ENCODE measurements around the gene ITPRID2.

ITPRID2 gene

DNA sequence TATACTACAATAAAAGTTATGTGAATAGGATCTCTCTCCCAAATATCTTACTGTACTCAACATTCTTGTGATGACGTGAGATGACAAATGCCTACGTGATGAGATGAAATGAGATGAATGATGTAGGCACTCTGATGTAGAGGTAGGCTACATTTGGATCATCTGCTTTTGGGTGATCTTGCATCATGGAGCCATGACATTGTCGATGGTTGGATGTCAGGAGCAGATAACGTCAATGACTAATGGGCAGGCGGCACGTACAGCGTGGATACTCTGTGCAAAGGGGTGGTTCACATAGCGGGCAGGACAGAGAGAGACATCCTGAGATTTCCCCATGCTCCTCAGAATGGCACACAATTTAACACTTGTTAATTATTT lies 53.4 kb downstream of the ITPRID2 start:
- no peaks in the 10 kb centered on the region for H3K9me2 ChIP-seq (replicated peaks; ENCODE audit: insufficient read depth, low read length)
- H3K4me1 ChIP-seq (ENCODE audit: low read length), result no peaks in the 10 kb centered on the region
- H3K79me2 ChIP-seq (ENCODE audit: low read length), result no peaks in the 10 kb centered on the region
- no peak for TF ChIP-seq EZH2 (optimal IDR thresholded peaks at IDR 0.05; ENCODE audit: low read depth, low read length)
- TF ChIP-seq EZH2phosphoT487 (IDR thresholded peaks at IDR 0.05; ENCODE audit: low read length), result no peak
- TF ChIP-seq, protein P1, sequence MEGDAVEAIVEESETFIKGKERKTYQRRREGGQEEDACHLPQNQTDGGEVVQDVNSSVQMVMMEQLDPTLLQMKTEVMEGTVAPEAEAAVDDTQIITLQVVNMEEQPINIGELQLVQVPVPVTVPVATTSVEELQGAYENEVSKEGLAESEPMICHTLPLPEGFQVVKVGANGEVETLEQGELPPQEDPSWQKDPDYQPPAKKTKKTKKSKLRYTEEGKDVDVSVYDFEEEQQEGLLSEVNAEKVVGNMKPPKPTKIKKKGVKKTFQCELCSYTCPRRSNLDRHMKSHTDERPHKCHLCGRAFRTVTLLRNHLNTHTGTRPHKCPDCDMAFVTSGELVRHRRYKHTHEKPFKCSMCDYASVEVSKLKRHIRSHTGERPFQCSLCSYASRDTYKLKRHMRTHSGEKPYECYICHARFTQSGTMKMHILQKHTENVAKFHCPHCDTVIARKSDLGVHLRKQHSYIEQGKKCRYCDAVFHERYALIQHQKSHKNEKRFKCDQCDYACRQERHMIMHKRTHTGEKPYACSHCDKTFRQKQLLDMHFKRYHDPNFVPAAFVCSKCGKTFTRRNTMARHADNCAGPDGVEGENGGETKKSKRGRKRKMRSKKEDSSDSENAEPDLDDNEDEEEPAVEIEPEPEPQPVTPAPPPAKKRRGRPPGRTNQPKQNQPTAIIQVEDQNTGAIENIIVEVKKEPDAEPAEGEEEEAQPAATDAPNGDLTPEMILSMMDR (IDR thresholded peaks at IDR 0.05; ENCODE audit: low read length), result no peak
- H3K27ac ChIP-seq (ENCODE audit: low read length), result no peak overlapping the region
- H3K36me3 ChIP-seq (replicated peaks; ENCODE audit: insufficient read depth, low read length), result no peaks in the 10 kb centered on the region
- H3K9ac ChIP-seq (ENCODE audit: low read length), result no peak overlapping the region
- no peaks in the 10 kb centered on the region for H4K20me1 ChIP-seq (ENCODE audit: insufficient read depth, low read length)
- no peaks in the 10 kb centered on the region for H3K9me3 ChIP-seq (replicated peaks; ENCODE audit: insufficient read depth, low read length)
- no peak overlapping the region for H3K4me2 ChIP-seq (ENCODE audit: low read depth, low read length)
- H2AFZ ChIP-seq (ENCODE audit: low read length), result no peak overlapping the region
- no peak for DNase-seq
- H3F3A ChIP-seq (ENCODE audit: insufficient read depth, low read length), result no peaks in the 10 kb centered on the region
- no peak overlapping the region for H3K4me3 ChIP-seq (ENCODE audit: low read length)
- H3K27me3 ChIP-seq (replicated peaks; ENCODE audit: insufficient read depth, low read length), result no peaks in the 10 kb centered on the region

DNA sequence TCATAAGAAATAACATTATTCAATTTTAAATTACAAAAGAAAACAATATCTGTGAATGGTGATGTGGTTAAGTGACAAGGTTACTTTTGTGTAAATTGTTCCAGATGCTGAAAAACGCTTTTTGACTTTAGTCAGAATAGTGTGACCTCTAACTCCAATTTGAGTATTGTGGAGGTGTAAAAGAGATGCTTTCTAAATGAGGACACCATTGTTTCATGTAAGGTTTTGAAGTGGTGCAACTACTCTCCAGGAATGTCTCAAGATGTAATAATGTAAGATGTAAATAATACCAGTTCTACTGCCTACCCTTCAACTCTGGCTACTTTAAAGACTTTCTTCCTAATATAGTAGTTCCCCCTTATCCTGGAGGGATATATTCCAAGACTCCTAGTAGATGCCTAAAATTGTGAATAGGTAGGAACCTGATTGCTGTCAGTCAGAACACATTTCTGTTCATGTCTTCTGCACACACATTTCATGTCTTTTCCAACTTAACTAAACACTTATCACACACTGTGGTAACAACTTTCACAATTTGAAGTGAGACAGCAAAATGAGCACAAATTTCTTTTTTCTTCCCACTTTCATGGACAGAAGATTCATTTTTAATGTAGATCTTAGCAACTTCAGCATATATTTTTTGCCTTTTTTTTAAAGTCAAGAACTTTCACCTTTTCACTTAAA lies 55.1 kb downstream of the ITPRID2 start:
- Histone ChIP-seq H3K4me3 (ENCODE audit: low read length) (no peak overlapping the region), H3K79me2 (ENCODE audit: low read length) (no peaks in the 10 kb centered on the region), H3K9ac (ENCODE audit: low read length) (no peak overlapping the region), H3K4me2 (ENCODE audit: low read depth, low read length) (no peak overlapping the region), H3K36me3 (replicated peaks; ENCODE audit: insufficient read depth, low read length) (no peaks in the 10 kb centered on the region), H3F3A (ENCODE audit: insufficient read depth, low read length) (no peaks in the 10 kb centered on the region), H2AFZ (ENCODE audit: low read length) (no peak overlapping the region), H3K9me3 (replicated peaks; ENCODE audit: insufficient read depth, low read length) (no peaks in the 10 kb centered on the region), H3K9me2 (replicated peaks; ENCODE audit: insufficient read depth, low read length) (no peaks in the 10 kb centered on the region), H3K4me1 (ENCODE audit: low read length) (no peaks in the 10 kb centered on the region), H3K27ac (ENCODE audit: low read length) (no peak overlapping the region), H4K20me1 (ENCODE audit: insufficient read depth, low read length) (no peaks in the 10 kb centered on the region), H3K27me3 (replicated peaks; ENCODE audit: insufficient read depth, low read length) (no peaks in the 10 kb centered on the region)
- no peak for DNase-seq
- TF ChIP-seq EZH2 (optimal IDR thresholded peaks at IDR 0.05; ENCODE audit: low read depth, low read length) (no peak), EZH2phosphoT487 (IDR thresholded peaks at IDR 0.05; ENCODE audit: low read length) (no peak)
- TF ChIP-seq, protein P1 (IDR thresholded peaks at IDR 0.05; ENCODE audit: low read length), result no peak

DNA sequence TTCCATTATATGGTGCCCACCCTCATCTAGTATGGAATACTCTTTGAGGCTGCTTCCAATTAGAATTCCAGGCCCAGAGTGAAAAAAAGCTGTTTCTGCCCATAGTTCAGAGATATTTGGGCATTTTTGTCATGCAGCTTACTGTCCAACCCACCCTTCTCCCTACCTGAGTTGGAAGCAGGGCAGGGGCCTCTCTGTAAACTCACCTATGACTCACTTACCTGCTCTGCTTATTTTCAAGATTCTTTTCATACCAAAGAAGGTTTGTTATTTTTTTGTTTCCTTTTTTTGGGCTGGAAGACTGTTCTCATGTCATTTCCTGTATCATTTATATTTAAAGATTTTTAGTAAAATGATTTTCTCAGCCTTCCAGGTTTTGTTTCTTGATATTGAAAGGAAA lies 55.7 kb downstream of the ITPRID2 start:
- Histone ChIP-seq H3K27ac (ENCODE audit: low read length) (no peak overlapping the region), H3K9me3 (replicated peaks; ENCODE audit: insufficient read depth, low read length) (no peaks in the 10 kb centered on the region), H3K9ac (ENCODE audit: low read length) (no peak overlapping the region), H3K27me3 (replicated peaks; ENCODE audit: insufficient read depth, low read length) (no peaks in the 10 kb centered on the region), H2AFZ (ENCODE audit: low read length) (no peak overlapping the region), H3K4me2 (ENCODE audit: low read depth, low read length) (no peak overlapping the region), H3K36me3 (replicated peaks; ENCODE audit: insufficient read depth, low read length) (no peaks in the 10 kb centered on the region), H3K4me1 (ENCODE audit: low read length) (no peaks in the 10 kb centered on the region), H3K9me2 (replicated peaks; ENCODE audit: insufficient read depth, low read length) (no peaks in the 10 kb centered on the region), H4K20me1 (ENCODE audit: insufficient read depth, low read length) (no peaks in the 10 kb centered on the region), H3K79me2 (ENCODE audit: low read length) (no peaks in the 10 kb centered on the region), H3K4me3 (ENCODE audit: low read length) (no peak overlapping the region), H3F3A (ENCODE audit: insufficient read depth, low read length) (no peaks in the 10 kb centered on the region)
- TF ChIP-seq EZH2 (optimal IDR thresholded peaks at IDR 0.05; ENCODE audit: low read depth, low read length), result no peak
- TF ChIP-seq EZH2phosphoT487 (IDR thresholded peaks at IDR 0.05; ENCODE audit: low read length), result no peak
- TF ChIP-seq, protein P1 (IDR thresholded peaks at IDR 0.05; ENCODE audit: low read length), result no peak
- DNase-seq, result no peak
